NCI-H748 (cell line): Measurements from ENCODE around the gene NPNT.
"Not testable (repeated sequence)": the region's sequence is repeated elsewhere in the genome, so short reads cannot be mapped to it uniquely, and the experiment has no call there.

Experiments
- DNase-seq: peaks from one replicate; lab custom pipeline; 2025; ENCODE audit not compliant: unreplicated experiment; lab: John Stamatoyannopoulos, UW

The NPNT gene

GRCh38 chr4:105894660-105895582 is at the start of gene NPNT:
Gene NPNT, plus strand, starts transcription at chr4:105895471. Its CDS starts 182 bp downstream, at chr4:105895653.
- DNase-seq: peak; percentile 78

- DNase-seq: no peak
These were observed 49.7 kb upstream of the NPNT start for GRCh38 chr4:105845559-105845958.

DNA sequence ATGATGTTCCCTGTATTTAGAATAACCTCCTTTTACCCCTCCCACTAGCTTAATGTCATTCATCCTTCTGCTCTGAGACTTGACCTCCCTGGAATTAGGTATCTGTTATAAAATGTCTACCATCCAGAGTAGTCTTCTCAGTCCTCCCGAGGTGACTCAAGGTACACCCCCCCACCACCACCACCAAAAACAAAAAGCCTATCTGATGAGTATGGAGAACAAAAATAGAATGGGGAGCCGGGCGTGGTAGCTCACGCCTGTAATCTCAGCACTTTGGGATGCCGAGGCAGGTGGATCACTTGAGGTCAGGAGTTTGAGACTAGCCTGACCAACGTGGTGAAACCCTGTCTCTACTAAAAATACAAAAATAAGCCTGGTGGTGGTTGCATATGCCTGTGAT is 46.9 kb upstream of the NPNT start:
- not testable (repeated sequence) for DNase-seq

- DNase-seq: no peak
These were observed 44.1 kb upstream of the NPNT start for GRCh38 chr4:105851196-105851595.

GRCh38 chr4:105852230-105852629 is 43.0 kb upstream of the NPNT start:
- not testable (repeated sequence) for DNase-seq

GRCh38 chr4:105858466-105859040 is 36.7 kb upstream of the NPNT start:
- DNase-seq: no peak

DNA sequence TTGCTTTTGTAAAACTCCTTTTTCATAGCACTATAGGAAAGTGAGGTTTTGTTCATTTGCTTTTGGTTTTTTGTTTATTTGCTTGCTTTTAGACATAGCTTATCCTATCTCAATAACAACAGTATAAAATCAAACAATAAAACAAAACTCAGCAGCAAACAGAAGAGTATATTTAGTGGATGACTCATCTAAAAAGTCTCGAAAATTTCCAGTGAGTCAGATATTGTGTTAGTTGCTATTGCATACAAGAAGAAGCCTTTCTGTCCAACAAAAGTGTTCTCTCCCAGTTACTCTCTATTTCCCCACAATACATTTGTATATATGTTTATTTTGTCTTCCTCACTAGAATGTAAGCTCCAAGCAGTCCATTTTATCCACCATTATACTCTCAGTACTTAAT is 36.0 kb upstream of the NPNT start:
- no peak for DNase-seq

DNA sequence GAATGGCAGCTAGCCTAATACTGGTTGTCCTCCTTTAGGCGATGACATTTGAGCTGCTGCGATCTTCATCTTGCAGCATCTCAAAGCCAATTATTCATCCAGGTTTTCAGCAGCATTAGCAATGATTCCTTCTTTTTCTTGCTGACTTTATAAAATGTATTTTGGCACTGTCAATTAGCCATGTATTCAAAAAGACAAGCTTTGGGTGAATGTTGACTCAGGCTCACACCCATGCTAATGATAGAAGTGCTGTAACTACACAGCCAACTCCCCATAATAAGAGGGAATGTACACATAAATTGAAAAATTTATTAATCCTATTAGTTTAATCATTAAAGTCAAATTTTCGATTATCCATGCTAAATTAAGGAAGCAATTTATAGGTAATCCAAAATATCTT is 24.3 kb upstream of the NPNT start:
- DNase-seq: peak; percentile 22

GRCh38 chr4:105871997-105872396 is 23.3 kb upstream of the NPNT start:
- DNase-seq: no peak

DNA sequence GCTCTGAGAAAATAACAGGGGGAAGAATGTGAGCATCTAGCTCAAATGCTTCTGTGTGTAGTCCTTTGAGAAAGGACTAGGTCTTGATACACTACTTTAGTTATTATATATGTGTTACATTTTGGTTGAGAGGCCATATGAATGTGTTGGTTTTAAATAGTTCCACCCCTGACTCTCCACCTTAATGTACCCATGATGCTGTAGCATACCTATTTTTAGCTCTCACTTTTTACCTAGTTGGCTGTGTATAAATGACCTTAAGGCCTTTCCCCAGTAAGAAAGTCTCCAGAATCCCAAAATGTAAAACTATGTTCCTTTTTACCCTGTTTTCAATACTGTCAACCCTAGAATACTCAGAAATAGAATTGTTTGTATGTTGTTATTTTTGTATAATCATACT is 20.0 kb upstream of the NPNT start:
- DNase-seq: no peak

- no peak for DNase-seq
These were observed 16.6 kb upstream of the NPNT start for GRCh38 chr4:105878668-105879067.

- DNase-seq: no peak
These were observed 7.8 kb upstream of the NPNT start for GRCh38 chr4:105887508-105887907.

DNA sequence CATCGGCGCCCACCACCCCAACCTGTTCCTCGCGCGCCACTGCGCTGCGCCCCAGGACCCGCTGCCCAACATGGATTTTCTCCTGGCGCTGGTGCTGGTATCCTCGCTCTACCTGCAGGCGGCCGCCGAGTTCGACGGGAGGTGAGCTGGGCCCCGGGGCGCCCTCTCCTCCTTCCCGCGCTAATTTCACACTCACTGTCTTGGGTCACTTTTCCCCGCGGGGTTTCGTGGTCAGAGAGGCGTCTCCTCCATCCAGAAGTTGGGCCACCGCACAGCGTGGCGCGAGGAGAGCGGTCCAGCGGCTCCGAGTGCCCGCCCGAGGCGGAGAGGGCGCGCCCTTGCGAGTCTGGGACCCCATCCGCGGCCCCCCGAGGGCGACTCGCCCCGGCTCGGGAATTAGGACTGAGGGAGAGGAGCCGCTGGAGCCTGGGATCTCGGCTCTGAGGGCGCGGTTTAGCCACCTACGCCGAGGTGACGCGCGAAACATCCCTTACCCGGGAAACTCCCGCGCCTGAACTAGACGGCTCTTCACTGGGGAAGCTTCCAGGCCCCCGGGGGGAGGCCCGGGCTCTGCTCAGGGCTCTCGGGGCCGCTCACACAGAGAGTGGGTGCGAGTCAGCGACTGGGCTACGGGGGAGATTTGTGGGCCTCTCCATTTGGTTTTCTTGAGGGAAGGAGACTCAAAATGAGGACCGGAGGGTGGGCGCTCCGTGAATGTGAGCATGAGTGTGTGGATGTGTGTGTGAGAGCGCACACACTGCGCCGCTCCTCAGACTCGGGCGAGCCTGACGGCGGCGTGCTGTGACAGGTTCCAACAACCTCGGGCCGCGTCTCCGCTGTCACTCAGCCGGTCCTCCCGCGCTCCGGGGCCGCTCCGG is 551 bp downstream of the NPNT start:
- peak; percentile 79 for DNase-seq

GRCh38 chr4:105896461-105896942 is 1.2 kb downstream of the NPNT start:
- no peak for DNase-seq

DNA sequence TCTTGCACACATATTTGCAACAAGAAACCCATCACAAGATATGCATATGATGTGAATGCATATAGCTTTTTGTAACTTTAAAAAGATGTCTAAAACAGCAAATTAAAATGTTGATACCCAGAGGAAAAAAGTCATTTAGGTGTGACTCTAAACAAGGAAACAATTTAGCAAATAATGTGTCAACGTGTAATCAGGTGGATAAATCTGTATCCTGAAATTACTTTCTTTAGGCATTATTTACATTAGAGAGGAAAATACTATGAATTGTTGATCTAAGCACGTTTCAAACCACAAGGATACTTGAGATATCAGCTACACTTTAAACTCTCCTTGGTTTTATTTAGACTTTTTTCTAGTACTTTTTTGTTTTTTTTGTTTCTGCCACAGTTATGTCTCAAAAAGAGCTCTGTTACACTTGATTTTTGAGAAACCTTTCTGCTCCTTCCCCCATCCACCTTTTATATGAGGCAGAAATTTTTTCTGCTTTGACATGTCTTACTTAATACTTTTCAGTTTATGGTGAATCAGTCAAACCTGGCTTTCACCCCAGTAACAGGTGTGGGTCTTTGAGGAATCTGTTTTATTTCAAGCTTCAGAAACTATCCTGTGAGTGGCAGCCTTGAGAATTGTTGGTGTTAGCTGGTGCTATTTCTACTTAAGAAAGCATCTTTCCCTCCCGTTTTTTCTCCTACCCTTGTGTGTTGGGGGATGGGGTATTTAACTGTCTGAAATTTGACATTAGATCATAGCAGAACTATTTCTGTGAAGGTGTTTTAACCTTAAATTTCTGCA is 1.9 kb downstream of the NPNT start:
- DNase-seq: no peak

DNA sequence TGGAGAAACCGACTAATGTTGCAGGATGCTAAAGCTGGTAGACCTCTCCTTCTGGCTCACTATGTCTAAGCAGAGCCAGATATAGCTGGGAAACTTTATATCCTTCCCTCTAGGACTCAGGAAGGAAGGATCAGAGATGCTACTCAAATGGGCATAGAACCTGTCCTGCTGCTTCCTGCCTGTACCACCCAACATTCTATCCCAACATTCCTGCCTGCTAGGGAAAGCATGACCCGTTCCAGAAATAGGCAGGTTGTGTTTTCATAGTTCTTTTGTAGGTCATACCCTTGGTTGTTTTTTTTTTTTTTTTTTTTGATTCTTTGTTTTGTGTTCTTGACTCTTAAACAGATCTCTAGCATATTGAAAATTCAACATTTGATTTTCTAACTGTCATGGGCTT is 5.3 kb downstream of the NPNT start:
- DNase-seq: no peak

GRCh38 chr4:105902550-105903262 is 7.4 kb downstream of the NPNT start:
- no peak for DNase-seq

GRCh38 chr4:105909787-105910281 is 14.6 kb downstream of the NPNT start:
- peak; percentile 62 for DNase-seq

DNA sequence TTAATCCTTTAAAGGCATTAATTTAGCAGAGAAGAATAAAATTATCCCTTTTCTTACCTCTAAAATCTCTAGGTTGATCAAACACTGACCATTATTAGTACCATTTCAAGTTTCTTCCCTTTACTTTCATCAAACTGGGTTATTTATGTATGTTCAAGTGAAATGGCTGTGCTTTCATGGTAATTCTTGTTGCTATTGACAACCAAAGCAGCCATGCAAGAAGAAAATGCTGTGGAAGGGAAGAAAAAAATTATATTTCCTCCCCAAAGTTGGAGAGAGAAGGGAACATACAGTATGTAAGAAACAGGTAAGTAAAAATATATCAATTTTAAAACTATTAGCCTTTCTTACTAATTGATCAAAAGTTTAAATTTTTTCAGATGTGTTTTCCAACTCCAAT is 16.2 kb downstream of the NPNT start:
- peak; percentile 1 for DNase-seq

DNA sequence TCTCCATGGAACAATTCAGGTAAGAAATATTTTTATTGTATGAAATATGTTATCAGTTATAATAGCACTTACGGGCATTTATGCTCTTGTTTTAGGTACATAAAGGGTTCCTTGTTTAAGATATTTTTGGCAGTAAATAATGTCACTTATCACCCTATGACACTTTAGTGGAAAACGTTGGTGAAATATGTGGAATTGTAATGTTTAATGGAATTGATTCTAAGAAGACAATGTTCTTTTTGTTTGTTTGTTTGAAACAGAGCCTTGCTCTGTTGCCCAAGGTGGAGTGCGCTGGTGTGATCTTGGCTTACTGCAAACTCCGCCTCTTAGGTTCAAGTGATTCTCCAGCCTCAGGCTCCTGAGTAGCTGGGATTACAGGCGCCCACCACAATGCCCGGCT is 17.4 kb downstream of the NPNT start:
- DNase-seq: no peak
